KOPT-K1 (cell line): ENCODE results near the gene FAM163B.

Source experiments
- H3K27ac ChIP-seq: fragments of 200-600 bp; sonication (generic); 2 replicates; pipeline ENCODE4 v1.5.1; 2016; ENCODE audit warnings: antibody characterized with exemption, mild to moderate bottlenecking, low read depth, low read length; ENCODE audit not compliant: poor library complexity, severe bottlenecking
- H3K36me3 ChIP-seq: fragments of 200-600 bp; sonication (generic); 2 replicates; pipeline ENCODE4 v1.5.1; 2017; ENCODE audit warnings: antibody characterized with exemption, mild to moderate bottlenecking, low read length, moderate library complexity; ENCODE audit not compliant: insufficient read depth
- H3K9me3 ChIP-seq: fragments of 200-600 bp; sonication (generic); 2 replicates; pipeline ENCODE4 v1.5.1; 2017; ENCODE audit warnings: antibody characterized with exemption, low read length, mild to moderate bottlenecking; ENCODE audit not compliant: insufficient read depth, poor library complexity, severe bottlenecking

Gene FAM163B

GRCh38 chr9:133589454-133590227 lies 19.5 kb downstream of the FAM163B start:
- Histone ChIP-seq H3K36me3 (no peaks in the 10 kb centered on the region), H3K27ac (no peak overlapping the region), H3K9me3 (peaks cover 8% of the 10 kb centered on the region)

DNA sequence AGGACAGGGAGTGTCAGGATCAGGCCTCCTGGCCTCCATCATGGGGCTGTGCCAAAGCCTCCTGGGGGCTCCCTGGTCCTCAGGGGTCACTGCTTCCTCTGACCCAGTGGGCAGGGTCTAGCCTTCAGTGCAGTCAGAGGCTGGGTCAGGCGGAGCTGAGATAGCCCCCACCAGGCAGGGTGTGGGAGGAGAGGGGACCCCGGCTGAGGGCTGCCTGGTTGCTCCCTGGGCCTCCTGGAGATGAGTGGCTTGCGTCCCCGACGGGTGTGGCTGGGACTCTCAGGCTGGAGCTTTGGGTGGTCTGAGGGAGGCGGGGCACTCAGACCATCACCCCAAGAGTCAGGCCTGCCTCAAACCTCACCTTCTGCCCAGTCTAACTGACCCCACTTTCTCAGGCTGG lies 21.7 kb downstream of the FAM163B start:
- H3K27ac ChIP-seq = no peak overlapping the region

DNA sequence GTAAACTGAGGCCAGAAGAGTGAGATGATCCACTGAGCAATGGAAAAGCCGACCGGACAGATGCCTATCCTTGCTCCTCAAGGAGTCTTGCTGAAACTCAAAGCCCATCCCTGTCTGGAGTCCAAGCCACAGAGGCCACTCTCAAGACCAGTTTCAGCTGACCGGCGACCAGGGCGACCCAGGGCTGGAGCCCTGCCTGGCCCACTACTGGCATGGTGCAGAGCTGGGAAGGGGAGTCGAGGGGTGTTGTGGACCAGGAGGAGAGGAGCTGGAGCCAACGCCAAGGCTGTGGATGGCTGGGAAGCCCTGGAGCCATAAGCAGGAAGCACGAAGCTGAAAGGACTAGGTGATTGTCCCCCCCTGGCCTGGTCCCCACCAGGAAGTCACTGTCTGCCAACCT lies 22.1 kb downstream of the FAM163B start:
- Histone ChIP-seq H3K36me3 (no peaks in the 10 kb centered on the region), H3K27ac (no peak overlapping the region), H3K9me3 (peaks cover 8% of the 10 kb centered on the region)

More for the DNA sequence above, 21.7 kb downstream of the FAM163B start:
- Histone ChIP-seq H3K9me3 (peaks cover 8% of the 10 kb centered on the region), H3K36me3 (no peaks in the 10 kb centered on the region)

DNA sequence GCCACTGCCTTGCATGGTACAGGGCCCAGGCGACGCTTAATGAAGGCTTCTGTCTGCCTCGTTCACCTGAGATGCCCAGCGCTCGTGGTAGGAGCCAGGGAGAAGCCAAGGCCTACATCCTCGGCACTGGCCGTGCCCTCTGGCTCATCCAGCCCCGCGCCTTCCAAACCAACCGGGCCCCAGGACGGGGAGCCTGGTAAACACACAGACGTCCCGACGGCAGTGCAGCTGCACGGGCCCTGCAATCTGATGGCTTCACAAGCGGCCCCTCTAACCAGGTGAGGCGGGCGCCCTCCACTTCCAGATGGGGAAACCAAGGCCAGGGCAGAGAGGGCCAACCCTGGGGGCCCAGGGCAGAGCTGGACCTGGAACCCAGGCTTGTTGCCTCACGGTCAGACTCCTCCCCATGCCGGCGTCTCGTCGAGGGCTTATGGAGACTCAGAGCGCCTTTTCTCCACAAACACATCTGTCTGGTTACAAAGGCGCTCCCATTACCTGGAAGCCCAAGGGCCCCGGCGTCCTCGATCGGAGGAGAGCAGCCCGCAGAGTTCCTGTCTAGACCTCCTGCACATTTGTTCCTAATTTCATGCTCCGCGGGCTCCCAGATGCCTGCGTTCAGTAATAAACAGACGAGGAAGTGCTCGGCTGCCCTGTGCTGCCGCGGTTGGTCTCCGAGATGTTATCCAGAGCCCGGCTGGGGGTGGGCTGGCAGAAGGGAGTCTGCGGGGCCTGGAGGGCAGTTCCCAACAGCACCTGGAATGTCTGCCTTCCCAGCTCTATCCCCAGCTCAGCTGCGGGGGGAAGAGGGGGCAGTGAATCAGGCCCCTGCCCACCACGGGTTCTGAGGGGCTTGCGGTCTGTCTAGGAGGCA lies 23.5 kb downstream of the FAM163B start:
- no peaks in the 10 kb centered on the region for H3K36me3 ChIP-seq
- H3K27ac ChIP-seq = no peak overlapping the region
- peaks cover 8% of the 10 kb centered on the region for H3K9me3 ChIP-seq

DNA sequence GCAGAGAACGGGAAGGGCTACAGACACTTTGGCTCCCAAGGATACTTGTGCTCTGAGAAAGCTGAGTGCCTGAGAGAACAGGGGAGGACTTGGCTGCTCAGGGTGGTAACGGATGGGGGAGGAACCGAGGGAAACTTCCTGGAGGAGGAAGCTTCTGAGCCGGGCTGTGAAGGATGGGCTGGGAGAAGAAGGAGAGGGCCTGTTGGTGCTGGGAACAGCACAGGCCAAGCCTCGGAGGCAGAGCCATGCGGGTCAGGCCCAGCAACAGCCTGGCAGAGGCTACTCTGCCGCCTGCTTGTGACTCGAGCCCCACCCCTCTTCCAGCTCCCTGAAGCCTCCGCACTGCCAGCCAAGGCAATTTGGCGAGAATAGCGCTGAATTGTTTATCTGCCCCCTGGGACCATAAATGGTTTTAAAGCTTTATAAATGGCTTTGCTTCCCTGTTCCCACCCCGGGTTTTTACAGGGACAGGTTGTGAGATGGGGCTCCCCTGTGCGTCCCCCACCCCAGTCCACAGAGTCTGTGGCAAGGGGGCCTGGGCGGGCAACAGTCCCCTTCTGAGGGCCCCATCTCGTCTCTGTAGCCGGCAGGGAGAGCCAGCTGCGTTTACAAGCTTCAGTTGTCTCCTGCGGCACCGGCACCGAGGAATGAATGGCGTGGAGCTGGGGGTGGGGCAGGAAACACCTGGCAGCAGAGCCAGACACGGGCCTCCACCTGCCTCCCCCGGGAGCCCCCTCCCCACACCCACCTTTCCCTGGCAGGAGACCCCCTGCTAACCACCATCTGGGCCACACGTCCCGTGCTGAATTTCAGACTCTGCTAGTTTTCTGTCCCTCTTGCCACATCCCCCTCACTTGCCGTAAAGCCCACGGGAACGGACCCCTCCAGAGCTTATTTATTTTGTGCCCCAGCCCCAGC lies 24.4 kb downstream of the FAM163B start:
- Histone ChIP-seq H3K9me3 (peaks cover 8% of the 10 kb centered on the region), H3K27ac (peak overlapping the region; percentile 28), H3K36me3 (no peaks in the 10 kb centered on the region)

DNA sequence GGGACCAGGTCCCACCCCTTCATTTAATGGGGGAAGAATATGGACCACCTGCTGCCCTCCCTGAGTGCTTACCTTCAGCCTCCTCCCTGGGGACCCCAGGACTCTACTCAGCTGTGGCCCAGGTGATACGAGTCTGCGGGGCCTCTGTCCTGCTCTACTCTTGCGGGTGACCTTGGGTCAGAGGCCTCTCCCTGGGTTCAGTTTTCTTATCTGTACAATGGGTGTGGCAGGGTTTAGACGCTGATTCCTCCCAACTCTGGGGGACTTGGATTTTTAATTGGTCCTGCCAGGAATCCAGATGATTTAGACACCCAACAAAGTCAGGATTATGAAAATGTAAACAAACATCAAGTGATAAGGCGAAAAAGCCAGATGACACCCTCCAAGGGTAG lies 25.0 kb downstream of the FAM163B start:
- peaks cover 8% of the 10 kb centered on the region for H3K9me3 ChIP-seq
- no peak overlapping the region for H3K27ac ChIP-seq
- no peaks in the 10 kb centered on the region for H3K36me3 ChIP-seq

- Histone ChIP-seq H3K9me3 (peaks cover 5% of the 10 kb centered on the region), H3K36me3 (no peaks in the 10 kb centered on the region), H3K27ac (no peak overlapping the region)
Observed at GRCh38 chr9:133583586-133583985, 25.6 kb downstream of the FAM163B start.

- H3K27ac ChIP-seq = no peak overlapping the region
- H3K9me3 ChIP-seq = peaks cover under 1% of the 10 kb centered on the region
- H3K36me3 ChIP-seq = no peaks in the 10 kb centered on the region
Observed at GRCh38 chr9:133583111-133583510, 26.1 kb downstream of the FAM163B start.

GRCh38 chr9:133582501-133583045 lies 26.6 kb downstream of the FAM163B start:
- no peaks in the 10 kb centered on the region for H3K9me3 ChIP-seq
- no peaks in the 10 kb centered on the region for H3K36me3 ChIP-seq
- no peak overlapping the region for H3K27ac ChIP-seq

DNA sequence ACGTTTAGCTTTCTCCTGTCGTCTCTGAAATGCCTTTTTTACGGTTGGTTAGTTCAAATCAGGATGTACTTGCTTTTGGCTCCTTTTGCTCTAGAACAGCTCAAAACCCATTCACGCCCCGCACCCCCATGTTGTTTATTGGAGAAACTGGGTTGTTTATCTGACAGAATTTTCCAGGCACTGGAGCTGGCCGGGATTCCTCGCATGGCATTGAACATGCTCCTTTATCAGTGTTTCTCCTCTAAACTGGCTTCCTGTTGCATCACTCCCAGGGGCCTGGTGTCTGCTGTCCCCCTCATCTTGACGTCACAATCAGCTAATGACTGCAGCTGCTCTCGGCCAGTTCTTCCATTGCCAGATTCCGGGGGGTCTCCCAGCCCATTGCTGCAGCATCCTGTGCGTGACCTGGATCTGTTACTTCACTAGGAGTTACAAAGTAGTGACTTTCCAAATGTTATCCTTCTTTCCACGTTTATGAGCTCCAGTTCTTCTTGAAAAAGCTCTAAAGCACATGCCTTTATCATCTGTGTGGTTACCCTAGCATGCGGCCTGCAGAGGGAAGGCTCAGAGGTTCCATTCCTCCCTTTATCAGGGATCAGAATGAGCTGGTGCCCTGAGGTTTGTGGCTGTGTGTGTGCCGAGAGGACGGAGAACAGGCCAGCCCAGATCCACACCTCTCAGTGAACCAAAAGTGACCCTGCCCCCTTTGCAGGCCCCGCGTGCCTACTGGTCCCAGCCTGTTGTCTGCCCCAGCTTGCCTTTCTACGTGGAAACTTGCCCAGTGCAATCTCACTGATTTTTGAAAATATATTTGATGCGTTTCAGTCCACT lies 27.5 kb downstream of the FAM163B start:
- Histone ChIP-seq H3K36me3 (no peaks in the 10 kb centered on the region), H3K9me3 (no peaks in the 10 kb centered on the region), H3K27ac (no peak overlapping the region)

- H3K36me3 ChIP-seq = no peaks in the 10 kb centered on the region
- no peaks in the 10 kb centered on the region for H3K9me3 ChIP-seq
- no peak overlapping the region for H3K27ac ChIP-seq
Observed at GRCh38 chr9:133581011-133581410, 28.2 kb downstream of the FAM163B start.

DNA sequence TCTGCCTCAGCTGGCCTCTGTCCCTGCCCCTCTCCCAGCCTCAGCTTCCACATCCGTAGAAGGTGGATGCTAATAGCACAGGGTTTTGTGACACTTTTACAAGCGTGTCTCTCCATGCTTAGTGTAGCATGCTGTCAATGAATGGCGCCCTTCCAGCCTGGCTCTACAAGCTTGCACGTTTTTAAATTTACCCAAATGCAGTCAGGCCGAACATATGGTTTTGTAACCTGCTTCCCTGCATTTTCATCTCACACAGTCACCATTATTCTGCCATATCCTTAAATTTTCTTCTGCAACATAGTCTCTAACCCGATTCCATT lies 28.8 kb downstream of the FAM163B start:
- no peaks in the 10 kb centered on the region for H3K9me3 ChIP-seq
- no peaks in the 10 kb centered on the region for H3K36me3 ChIP-seq
- no peak overlapping the region for H3K27ac ChIP-seq

GRCh38 chr9:133579601-133580418 lies 29.4 kb downstream of the FAM163B start:
- no peaks in the 10 kb centered on the region for H3K36me3 ChIP-seq
- H3K27ac ChIP-seq = no peak overlapping the region
- no peaks in the 10 kb centered on the region for H3K9me3 ChIP-seq
